DMS153 treated with DMSO at 0.1 percent for 48 hours (cell line): Measurements from ENCODE around the gene FILIP1.

Experiments
- DNase-seq: peaks from one replicate; lab custom pipeline; 2025; ENCODE audit not compliant: unreplicated experiment; lab: John Stamatoyannopoulos, UW

The FILIP1 gene

DNA sequence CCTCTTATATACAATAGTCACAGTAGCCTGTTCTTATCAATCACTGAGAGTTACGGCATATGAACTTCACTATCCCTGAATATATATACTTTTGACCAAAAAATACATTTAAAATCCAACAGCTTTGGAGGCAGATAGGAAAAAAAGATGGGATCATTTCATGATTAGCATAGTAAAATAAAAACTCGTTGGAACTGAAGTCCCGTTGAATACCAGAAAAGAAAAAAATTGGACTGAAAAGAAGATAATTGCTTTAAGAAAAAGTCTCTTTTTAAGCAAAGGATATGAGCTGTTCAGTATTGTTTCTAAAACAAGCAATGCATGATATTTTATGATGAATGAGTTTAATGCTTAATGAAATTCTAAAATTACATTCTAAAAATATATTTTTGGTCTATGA is 4.4 kb upstream of the FILIP1 start:
- DNase-seq = no peak

- DNase-seq = no peak
Measured at GRCh38 chr6:75495011-75495410, 1.4 kb upstream of the FILIP1 start.

- DNase-seq = no peak
Measured at GRCh38 chr6:75494290-75494689, 690 bp upstream of the FILIP1 start.

- DNase-seq = no peak
Measured at GRCh38 chr6:75492386-75493153, 1.0 kb downstream of the FILIP1 start.

DNA sequence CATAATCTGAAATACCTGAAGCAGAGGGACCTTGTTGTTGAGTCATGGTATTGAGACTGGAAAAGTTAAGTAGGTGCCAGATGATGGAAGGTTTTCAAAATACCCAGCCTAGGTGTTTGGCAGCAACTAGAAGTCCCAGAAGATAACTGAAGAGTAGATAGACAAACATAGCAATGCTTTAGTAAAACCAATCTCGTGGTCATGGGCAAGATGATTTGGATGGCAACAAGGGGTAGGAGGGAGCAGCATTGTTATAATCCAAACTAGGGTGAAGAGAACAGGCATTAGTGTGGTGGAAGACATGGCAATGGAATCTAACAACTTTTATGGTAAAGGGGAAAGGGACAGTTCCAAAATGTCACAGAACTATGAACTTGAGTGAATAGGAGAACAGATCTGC is 2.3 kb downstream of the FILIP1 start:
- no peak for DNase-seq

DNA sequence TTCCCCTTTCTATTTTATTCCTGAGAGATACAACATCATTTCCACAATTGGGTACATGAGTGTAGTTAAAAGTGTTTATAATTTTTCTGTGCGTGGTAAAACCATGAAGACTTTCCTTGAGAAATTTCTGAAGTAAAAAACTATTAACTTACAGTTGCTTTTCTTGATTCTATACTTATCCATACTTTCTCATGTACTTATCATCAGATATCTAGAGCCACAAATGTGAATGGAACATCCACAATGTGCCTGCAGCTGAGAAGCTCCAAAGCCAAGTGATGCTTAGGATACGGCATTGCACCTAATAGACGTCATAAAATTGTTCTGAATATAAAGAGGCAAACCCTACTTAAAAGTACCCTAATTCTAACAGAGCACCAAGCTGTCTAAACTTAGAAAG is 2.9 kb downstream of the FILIP1 start:
- DNase-seq = no peak

DNA sequence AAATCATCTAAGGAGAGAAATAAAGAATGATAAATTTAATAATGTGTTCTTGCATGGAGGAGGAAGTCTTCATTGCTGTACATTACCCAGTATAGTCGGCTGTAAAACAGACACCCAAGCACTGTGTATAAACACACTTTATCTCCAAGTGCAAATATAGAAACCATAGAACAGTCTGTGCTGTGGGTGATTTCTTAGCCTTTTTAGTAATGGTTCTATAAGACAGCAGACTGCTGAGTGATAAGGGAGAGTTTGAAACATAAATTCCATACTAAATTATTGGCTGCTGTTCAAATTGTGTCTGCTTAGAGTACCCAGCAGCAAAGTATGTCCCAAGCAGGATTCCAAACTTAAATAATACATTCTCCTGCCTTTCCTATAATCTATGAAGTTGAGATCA is 4.6 kb downstream of the FILIP1 start:
- no peak for DNase-seq

DNA sequence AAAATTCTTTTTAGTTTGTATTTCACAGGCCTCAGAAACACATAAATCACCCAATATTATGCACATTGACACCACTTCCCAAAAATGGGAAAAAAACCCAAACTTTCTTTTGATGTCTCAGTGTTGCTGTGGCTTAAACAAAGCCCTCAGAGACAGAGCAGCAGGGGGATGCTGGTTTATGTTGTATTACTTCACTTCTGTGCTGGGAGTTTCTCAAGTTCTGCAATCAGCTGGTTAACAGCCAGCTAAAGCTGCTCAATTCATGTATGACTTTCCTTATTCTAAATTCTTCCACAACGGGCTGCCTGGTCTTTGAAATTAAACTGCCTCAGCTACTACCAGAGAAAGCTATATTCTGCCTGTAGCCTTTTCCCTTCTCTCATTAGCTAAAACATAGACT is 5.6 kb downstream of the FILIP1 start:
- DNase-seq = no peak

DNA sequence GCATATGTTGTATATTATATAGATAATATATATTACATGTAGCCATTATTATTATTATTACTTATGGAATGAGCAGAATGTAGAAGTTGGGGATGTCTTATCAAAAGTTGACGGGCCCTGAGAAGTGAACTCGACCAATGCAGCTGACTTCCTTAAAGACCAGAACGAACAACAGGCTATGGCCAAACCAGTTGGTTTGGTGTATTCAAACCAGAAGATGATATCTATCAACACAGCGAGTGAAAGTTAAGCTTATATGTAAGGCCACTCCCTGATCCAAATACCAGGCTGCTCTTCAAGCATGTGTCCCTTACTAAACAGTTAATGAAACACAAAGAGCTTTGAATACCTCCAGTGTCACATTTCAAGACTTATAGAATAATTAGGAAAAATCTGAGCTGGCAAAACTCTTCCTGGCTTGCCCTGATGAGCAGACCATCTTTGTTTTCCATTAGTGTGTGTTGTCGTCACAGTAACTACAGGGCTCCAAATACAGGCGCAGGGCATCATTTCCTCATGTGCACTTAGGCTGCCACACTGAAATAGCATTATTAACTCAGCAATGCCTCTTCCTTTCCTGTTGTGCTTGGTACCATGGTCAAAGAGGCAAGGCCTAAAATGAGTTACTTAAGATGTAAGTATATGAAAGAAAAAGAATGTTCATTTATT is 6.6 kb downstream of the FILIP1 start:
- no peak for DNase-seq

GRCh38 chr6:75484535-75484934 is 9.1 kb downstream of the FILIP1 start:
- DNase-seq = no peak

GRCh38 chr6:75483136-75483952 is 10.3 kb downstream of the FILIP1 start:
- no peak for DNase-seq

DNA sequence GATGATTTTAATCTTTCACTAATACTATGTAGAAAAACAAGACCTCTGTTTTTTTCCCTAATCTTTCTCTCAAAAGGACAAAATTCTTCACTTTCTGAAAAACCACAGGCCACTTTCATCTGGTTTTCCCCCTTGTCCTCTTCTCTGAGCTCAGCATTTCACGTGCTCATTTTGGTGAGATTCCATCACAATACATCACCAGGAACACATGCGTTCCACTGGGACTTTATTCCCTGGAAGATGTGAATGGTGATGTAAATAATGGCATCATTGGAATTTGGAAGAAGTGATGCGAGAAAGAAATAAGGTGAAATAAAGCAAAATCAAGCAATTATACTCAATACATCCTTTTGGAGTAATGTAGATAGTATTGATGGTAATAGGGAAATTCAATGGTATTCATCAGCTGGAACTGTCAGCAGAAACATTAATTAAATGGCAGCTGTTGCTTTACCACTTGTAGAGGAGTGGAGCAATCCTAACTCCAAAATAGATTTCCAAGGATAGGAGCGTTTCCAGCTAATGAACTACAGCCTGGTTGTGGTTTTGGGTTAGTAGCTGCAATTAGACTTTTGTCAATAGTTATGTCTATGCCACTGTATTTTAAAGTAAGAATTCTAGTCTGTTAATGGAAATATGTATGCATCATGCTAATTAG is 11.5 kb downstream of the FILIP1 start:
- DNase-seq = no peak

DNA sequence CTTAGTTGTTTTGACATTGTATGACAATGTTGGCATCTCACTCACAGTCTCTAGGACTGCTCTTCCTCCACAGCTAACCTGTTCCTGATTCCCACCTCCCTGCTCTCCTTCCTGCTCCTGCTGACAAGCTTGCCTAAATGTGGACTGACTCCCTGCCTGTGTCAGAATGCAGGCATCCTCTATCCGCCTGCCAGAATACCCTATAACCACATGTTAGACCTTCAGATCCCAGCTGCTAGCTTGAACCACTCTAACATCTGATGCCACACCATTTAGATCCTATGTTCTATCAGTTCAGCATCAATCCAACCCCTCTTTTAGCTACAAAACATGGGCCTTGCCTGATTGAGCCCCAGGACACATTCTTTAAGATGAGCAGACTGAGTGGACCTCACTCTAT is 12.2 kb downstream of the FILIP1 start:
- no peak for DNase-seq

DNA sequence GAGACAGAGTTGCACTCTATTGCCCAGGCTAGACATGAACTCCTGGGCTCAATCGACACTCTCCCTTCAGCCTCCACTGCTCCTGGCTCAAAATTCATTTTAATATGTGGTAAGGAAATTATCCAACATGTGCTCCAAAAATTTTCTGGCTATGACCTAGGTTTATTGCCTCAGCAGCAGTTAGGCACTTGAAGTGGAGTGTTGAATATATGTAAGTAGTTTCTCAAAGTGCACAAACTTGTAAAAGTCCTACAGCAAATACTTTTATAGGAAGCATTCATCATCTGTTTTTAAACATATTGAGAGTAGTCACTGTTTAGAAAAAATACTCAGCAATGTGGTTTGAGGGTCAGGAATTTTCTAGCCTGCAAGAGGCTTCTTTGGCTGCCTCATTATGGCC is 13.2 kb downstream of the FILIP1 start:
- DNase-seq = no peak

DNA sequence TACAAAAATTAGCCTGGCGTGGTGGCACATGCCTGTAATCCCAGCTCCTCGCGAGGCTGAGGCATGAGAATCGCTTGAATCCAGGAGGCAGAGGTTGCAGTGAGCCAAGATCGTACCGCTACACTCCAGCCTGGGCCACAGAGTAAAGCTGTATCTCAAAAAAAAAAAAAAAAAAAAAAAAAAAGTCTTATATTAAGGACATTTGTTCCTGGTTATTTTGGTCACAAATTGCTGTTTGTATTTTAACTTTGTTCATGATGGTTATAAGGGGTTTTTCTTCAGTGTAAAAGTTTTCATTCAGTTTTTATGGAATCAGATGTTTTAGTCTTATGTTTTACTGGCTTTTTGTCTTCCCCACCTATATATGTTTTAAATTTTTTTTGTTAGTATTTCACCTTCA is 13.9 kb downstream of the FILIP1 start:
- DNase-seq = no peak

GRCh38 chr6:75478929-75479328 is 14.7 kb downstream of the FILIP1 start:
- DNase-seq = no peak

- no peak for DNase-seq
Measured at GRCh38 chr6:75472885-75473284, 20.7 kb downstream of the FILIP1 start.

DNA sequence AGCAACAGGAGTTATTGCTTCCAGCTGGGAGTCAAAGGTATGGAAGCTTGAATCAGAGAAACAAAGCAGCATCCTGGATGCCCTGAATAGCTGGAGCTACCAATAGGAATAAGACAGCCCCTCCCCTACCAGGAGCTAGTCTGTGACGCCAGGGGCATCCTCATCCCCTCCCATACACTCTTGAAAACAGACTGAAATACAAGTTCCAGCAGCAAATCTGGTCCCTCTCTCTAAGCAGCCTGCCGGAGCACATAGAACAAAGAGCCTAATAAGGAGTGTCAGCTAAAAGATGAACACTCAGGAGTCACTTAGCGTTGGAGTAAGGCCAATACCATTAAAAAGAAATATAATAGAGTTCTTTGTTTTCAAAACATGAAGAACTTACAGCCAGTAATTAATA is 25.6 kb downstream of the FILIP1 start:
- DNase-seq = no peak

- no peak for DNase-seq
Measured at GRCh38 chr6:75467284-75467683, 26.3 kb downstream of the FILIP1 start.

GRCh38 chr6:75466636-75467035 is 27.0 kb downstream of the FILIP1 start:
- DNase-seq = no peak

- no peak for DNase-seq
Measured at GRCh38 chr6:75463908-75464307, 29.7 kb downstream of the FILIP1 start.
